A549 treated with CORT108297 at 1 μM for 4 hours (cell line): ENCODE measurements around the gene P4HB. TPM values are rescaled to one million over a fixed set of nuclear protein-coding genes. Genes with fewer than 3 reads are reported as not detected.

Experiments used
- total RNA-seq: library from RNA; stranded (reverse); fragments of 200-300 nt; extraction: Qiagen RNA extraction; gene quantifications from 5 replicates; pipeline ENCODE4 v1.2.3, GENCODE V29; 2022

Gene P4HB
- 690 to 732 TPM (median 705 TPM) in 5 replicates for total RNA-seq

GRCh38 chr17:81859906-81860755 is at the start of gene P4HB:
Gene P4HB (minus strand): TSS chr17:81860535. CDS start chr17:81860471, 64 bp downstream.

GRCh38 chr17:81902023-81902652 is 41.8 kb upstream of the P4HB start, which contains the start of gene NPB:
Gene NPB (plus strand): TSS chr17:81902238. CDS start chr17:81902278, 40 bp downstream.

DNA sequence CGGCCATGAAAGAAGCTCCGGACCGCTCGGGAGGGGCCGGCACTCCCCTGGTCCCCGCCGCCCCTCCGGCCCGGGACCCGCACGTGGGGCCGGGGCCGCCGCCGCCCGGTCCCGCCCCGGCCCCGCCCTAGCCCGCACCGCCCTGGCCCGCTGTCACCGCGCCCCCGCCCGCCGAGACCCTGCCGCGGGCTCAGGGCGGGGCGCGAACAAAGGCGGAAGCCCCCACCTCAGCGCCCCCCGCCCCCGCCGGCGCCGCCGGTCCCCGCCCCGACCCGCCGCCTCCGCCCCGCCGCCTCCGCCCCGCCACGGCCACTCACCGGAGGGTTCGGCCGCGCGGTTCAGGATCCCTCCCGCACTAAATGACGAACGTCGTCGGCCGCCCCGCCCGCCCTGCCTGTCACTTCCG is 10.6 kb upstream of the P4HB start, which contains the start of gene ARHGDIA:
TSS of gene ARHGDIA (minus strand) at position 357 of the 406 bp plus-strand sequence. CDS start 1,407 bp downstream, outside the sequence.

GRCh38 chr17:81834831-81835267 is 25.5 kb downstream of the P4HB start, which contains the start of gene PPP1R27:
Gene PPP1R27 (minus strand): TSS chr17:81835050. CDS start chr17:81834953, 97 bp downstream.

DNA sequence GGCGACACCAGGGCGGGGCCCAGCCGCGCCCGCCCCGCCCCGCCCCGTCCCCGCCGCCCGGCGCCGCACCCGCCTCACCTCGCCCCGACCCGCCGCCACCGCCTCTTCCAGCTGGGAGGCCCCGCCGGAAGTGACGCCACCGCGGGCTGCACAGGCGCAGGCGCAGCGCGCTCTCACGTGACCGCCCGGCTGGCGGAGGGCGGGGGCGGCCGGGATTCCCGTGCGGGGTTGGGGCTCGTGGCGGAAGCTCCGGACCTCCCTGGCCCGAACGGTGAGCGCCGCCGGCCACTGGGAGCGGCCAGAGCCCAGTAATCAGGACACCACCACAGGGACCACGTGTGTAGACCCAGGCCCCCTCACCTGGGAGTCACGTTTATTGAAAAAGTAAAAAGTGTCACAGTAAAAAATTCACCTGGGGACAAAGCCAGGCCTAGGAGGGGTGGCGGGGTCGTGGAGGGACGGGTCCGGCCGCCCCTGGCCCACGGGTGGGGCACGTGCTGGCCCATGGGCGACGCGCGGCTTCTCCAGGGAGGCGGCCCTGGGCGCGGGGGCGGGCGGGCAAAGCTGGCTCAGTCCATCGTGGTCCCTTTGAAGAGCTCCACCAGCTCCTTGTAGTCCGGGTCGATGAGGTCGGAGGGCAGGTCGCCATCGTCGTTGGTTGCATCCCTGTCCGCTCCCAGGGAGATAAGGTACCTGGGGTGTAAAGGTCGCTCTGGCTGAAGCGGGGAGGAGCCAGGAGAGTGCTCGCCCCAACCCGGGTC is 27.0 kb downstream of the P4HB start, which contains the start of gene MCRIP1:
TSS of gene MCRIP1 (minus strand) at position 132 of the 761 bp plus-strand sequence. CDS start 8,785 bp downstream, outside the sequence.

DNA sequence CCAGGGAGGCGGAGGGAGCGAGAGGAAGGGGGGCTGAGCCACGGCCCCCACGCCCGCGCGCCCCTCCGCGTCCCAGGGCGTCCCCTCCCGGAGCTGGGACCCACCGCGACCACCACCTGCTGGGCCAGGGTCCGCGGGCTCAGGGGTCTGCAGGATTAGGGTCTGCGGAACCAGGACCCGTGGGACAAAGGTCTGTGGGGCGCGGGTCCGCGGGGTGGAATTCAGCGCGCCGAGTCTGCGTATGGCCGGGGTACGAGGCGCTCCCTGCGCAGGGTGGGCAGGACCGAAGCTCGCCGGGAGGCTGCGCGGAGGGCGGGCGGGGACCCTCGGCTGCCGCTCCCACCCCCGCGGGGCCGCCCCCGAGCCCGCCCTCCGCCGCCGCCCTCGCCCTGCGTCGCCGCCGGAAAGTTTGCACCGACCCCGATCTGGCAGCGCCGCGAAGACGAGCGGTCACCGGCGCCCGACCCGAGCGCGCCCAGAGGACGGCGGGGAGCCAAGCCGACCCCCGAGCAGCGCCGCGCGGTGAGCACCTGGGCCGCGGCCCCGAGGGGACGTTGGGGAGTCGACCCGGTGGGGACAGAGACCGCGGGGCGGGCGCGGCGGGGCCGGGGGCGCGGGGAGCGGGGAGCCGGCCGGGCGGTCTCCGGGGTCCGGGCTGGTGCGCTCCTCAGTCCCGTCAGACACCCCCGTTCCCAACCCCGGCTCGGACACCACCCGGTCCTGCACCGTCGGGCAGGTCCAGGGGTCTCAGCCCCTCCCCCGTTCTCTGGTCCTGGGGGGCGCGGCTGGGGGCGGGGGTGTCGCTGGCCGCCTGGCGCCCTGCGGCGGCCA is 56.4 kb downstream of the P4HB start, which contains the start of gene GCGR:
TSS of gene GCGR (plus strand) at position 423 of the 831 bp plus-strand sequence. CDS start 4,869 bp downstream, outside the sequence.

Other genes starting within 250 kb of the P4HB start
- gene NPLOC4, start 223.4 kb downstream of the P4HB start, total RNA-seq, result 85.0 to 106 TPM (median 100 TPM) in 5 replicates
- gene TSPAN10, start 223.3 kb downstream of the P4HB start, total RNA-seq, result 4.7 to 6.7 TPM (median 5.5 TPM) in 5 replicates
- 1.5 to 3.5 TPM (median 2.3 TPM) in 5 replicates for gene PDE6G, start 204.0 kb downstream of the P4HB start, total RNA-seq
- gene OXLD1, start 193.9 kb downstream of the P4HB start, total RNA-seq, result 36.8 to 67.2 TPM (median 66.0 TPM) in 5 replicates
- gene CCDC137, start 193.8 kb downstream of the P4HB start, total RNA-seq, result 60.1 to 73.6 TPM (median 66.8 TPM) in 5 replicates
- gene ARL16, start 176.7 kb downstream of the P4HB start, total RNA-seq, result 45.1 to 55.5 TPM (median 52.3 TPM) in 5 replicates
- gene HGS, start 176.5 kb downstream of the P4HB start, total RNA-seq, result 142 to 227 TPM (median 216 TPM) in 5 replicates
- 218 to 333 TPM (median 307 TPM) in 5 replicates for gene MRPL12, start 157.2 kb downstream of the P4HB start, total RNA-seq
- 27.8 to 48.8 TPM (median 47.9 TPM) in 5 replicates for gene SLC25A10, start 148.3 kb downstream of the P4HB start, total RNA-seq
- 0.17 to 0.50 TPM (median 0.23 TPM) in 5 replicates for gene GCGR, start 56.4 kb downstream of the P4HB start, total RNA-seq
- 78.0 to 115 TPM (median 102 TPM) in 5 replicates for gene MCRIP1, start 27.2 kb downstream of the P4HB start, total RNA-seq
- gene PPP1R27, start 25.5 kb downstream of the P4HB start, total RNA-seq, result 0.10 to 0.43 TPM (median 0.17 TPM) in 4 of 5 replicates, not detected in the other
- gene ARHGDIA, start 10.8 kb upstream of the P4HB start, total RNA-seq, result 603 to 678 TPM (median 626 TPM) in 5 replicates
- 170 to 255 TPM (median 241 TPM) in 5 replicates for gene ALYREF, start 31.1 kb upstream of the P4HB start, total RNA-seq
- 182 to 330 TPM (median 298 TPM) in 5 replicates for gene ANAPC11, start 31.2 kb upstream of the P4HB start, total RNA-seq
- 0.51 to 0.77 TPM (median 0.61 TPM) in 5 replicates for gene NPB, start 41.7 kb upstream of the P4HB start, total RNA-seq
- gene PCYT2, start 50.9 kb upstream of the P4HB start, total RNA-seq, result 12.9 to 17.1 TPM (median 16.7 TPM) in 5 replicates
- gene SIRT7, start 57.6 kb upstream of the P4HB start, total RNA-seq, result 28.6 to 46.2 TPM (median 44.4 TPM) in 5 replicates
- gene MAFG, start 67.2 kb upstream of the P4HB start, total RNA-seq, result 29.9 to 49.3 TPM (median 41.7 TPM) in 5 replicates
- gene PYCR1, start 76.8 kb upstream of the P4HB start, total RNA-seq, result 66.6 to 94.6 TPM (median 92.7 TPM) in 5 replicates
- not detected in 5 replicates for gene MYADML2, start 86.7 kb upstream of the P4HB start, total RNA-seq
- gene NOTUM, start 100.7 kb upstream of the P4HB start, total RNA-seq, result 0.30 to 0.57 TPM (median 0.45 TPM) in 5 replicates
- 23.6 to 32.1 TPM (median 29.2 TPM) in 5 replicates for gene ASPSCR1, start 117.1 kb upstream of the P4HB start, total RNA-seq
- gene CENPX, start 162.3 kb upstream of the P4HB start, total RNA-seq, result 148 to 219 TPM (median 196 TPM) in 5 replicates
- gene LRRC45, start 162.8 kb upstream of the P4HB start, total RNA-seq, result 10.5 to 20.2 TPM (median 16.2 TPM) in 5 replicates
- gene RAC3, start 171.1 kb upstream of the P4HB start, total RNA-seq, result 22.8 to 41.7 TPM (median 37.9 TPM) in 5 replicates
- 64.0 to 107 TPM (median 101 TPM) in 5 replicates for gene DCXR, start 177.2 kb upstream of the P4HB start, total RNA-seq
- gene RFNG, start 191.3 kb upstream of the P4HB start, total RNA-seq, result 16.5 to 27.3 TPM (median 26.4 TPM) in 5 replicates
- 100 to 150 TPM (median 145 TPM) in 5 replicates for gene GPS1, start 191.4 kb upstream of the P4HB start, total RNA-seq
- gene DUS1L, start 205.3 kb upstream of the P4HB start, total RNA-seq, result 77.1 to 164 TPM (median 141 TPM) in 5 replicates
- gene FASN, start 237.7 kb upstream of the P4HB start, total RNA-seq, result 100 to 142 TPM (median 139 TPM) in 5 replicates